ENCODE data around the gene CAPZA2. TPM values are rescaled to one million over a fixed set of nuclear protein-coding genes. Genes with fewer than 3 reads are reported as not detected.

The CAPZA2 gene
- total and polyA plus RNA-seq, 10 of the 15 experiments (the other 5 are each of a cell fraction or from before 2014, with no cell fraction given): 50.0 to 379 (median 117) TPM

DNA sequence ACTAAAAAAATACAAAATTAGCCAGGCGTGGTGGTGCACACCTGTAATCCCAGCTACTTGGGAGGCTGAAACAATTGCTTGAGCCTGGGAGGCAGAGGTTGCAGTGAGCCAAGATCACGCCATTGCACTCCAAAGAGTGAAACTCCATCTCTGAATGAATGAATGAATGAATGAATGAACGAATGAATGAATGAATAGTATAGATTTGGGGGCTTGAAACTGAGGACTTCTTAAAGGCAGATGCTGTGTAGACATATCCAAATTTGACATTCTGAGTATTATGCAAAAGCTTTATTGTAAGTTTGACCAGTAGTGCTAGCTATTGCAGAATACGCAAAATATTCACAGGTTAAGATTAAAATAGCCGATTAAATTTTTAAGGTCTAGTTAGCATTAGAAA, 60.2 kb downstream of the CAPZA2 start:
- 90% methylated on average over 5 of the region's 5 CpGs for WGBS (ENCODE audit: insufficient coverage, insufficient replicate concordance, low lambda C conversion rate, missing lambda C conversion rate)
- intact Hi-C loops (cut with micrococcal nuclease; ENCODE audit: unreplicated experiment) (no loop called here), in situ Hi-C loops (cut with MboI) (no loop called here)
- no peak overlapping the region for H3K4me3 ChIP-seq
- ATAC-seq (no peak), FAIRE-seq (no peak), DNase-seq (ENCODE audit: low read depth, low spot score) (no peak)
- H3K27ac ChIP-seq (ENCODE audit: control insufficient read depth, insufficient read depth): no peak overlapping the region
- ChIA-PET CTCF (interaction anchor here (0.8 to 1.7 kb wide), 3 partner anchors 8 to 202 kb away, joined by 3 to 6 read pairs (median 3); no protein-coding TSS in a partner anchor), POLR2A (interaction anchor here (0.6 kb wide), 1 partner anchor 35 kb away, joined by 4 read pairs; no protein-coding TSS in a partner anchor), RAD21 (ENCODE audit: unreplicated experiment) (interaction anchor here (1.0 kb wide), 1 partner anchor 9 kb away, joined by 4 read pairs; no protein-coding TSS in a partner anchor), SMC1A (ENCODE audit: uncharacterized antibody, unreplicated experiment) (interaction anchor here (1.0 to 15.1 kb wide), 4 partner anchors 88 to 214 kb away, joined by 3 to 262 read pairs (median 4); no protein-coding TSS in a partner anchor)
- no peaks in the 10 kb centered on the region for H3K79me2 ChIP-seq (ENCODE audit: control insufficient read depth, insufficient read depth, low read length)
- no peak for TF ChIP-seq ZZZ3 (IDR thresholded peaks at IDR 0.05; ENCODE audit: control insufficient read depth, insufficient read length, low read depth)
- TF ChIP-seq ZNF24 (IDR thresholded peaks at IDR 0.05): peak; percentile 93
- no peak for TF ChIP-seq SIN3A (IDR thresholded peaks at IDR 0.05; ENCODE audit: low read depth, low read length)
- H3K4me2 ChIP-seq (ENCODE audit: control insufficient read depth, insufficient read depth): no peak overlapping the region
- no peaks in the 10 kb centered on the region for H3K4me1 ChIP-seq (ENCODE audit: control insufficient read depth, insufficient read depth, low read length)
- H4K20me1 ChIP-seq (ENCODE audit: control insufficient read depth, insufficient read depth): no peaks in the 10 kb centered on the region
- H2AFZ ChIP-seq (ENCODE audit: control insufficient read depth, low read depth, low read length): no peak overlapping the region
- H3K27me3 ChIP-seq (replicated peaks in 1 of 2; ENCODE audit: control insufficient read depth in 2 of 2, insufficient read depth in 2 of 2, low read length in 1 of 2): no peaks in the 10 kb centered on the region
- H3K36me3 ChIP-seq (ENCODE audit: control insufficient read depth in 2 of 2, insufficient read depth in 2 of 2, low read length in 1 of 2): peaks cover 0 to 3% of the 10 kb centered on the region in 2 experiments; a peak in 2 of 4 replicates
- BruUV-seq (replicated peaks): no TSS peak
- H3K9me3 ChIP-seq (replicated peaks; ENCODE audit: control insufficient read depth, insufficient read depth, low read length): no peaks in the 10 kb centered on the region
- no peak overlapping the region for H3K9ac ChIP-seq (ENCODE audit: control insufficient read depth, insufficient read depth, low read length)

DNA sequence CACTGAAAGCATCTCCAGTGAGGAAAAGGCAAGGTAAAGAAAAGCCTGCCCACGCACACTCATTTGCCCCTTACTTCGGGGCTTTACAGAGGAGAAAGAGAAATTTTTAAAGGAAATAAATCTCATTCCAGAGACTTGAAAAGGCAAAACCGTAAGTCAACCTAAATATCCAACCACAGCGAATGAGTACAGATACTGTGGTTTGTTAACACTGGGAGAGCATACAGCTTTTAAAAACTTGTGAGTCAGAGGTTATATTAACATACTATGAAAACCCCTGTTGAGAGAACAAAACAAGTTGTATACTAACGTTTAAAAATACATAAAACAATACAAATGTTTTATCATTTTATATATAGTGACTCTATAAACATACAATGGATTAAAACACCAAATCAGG, 62.4 kb downstream of the CAPZA2 start:
- Histone ChIP-seq H3K4me3 (no peak overlapping the region), H3K4me2 (ENCODE audit: control insufficient read depth, insufficient read depth) (no peak overlapping the region), H3K79me2 (ENCODE audit: control insufficient read depth, insufficient read depth, low read length) (no peaks in the 10 kb centered on the region), H3K36me3 (ENCODE audit: control insufficient read depth in 2 of 2, insufficient read depth in 2 of 2, low read length in 1 of 2) (no peaks in the 10 kb centered on the region; a peak in 1 of 4 replicates), H3K27ac (ENCODE audit: control insufficient read depth, insufficient read depth) (no peak overlapping the region), H2AFZ (ENCODE audit: control insufficient read depth, low read depth, low read length) (no peak overlapping the region), H3K9me3 (replicated peaks; ENCODE audit: control insufficient read depth, insufficient read depth, low read length) (no peaks in the 10 kb centered on the region), H3K9ac (ENCODE audit: control insufficient read depth, insufficient read depth, low read length) (no peak overlapping the region), H3K27me3 (replicated peaks in 1 of 2; ENCODE audit: control insufficient read depth in 2 of 2, insufficient read depth in 2 of 2, low read length in 1 of 2) (no peaks in the 10 kb centered on the region), H4K20me1 (ENCODE audit: control insufficient read depth, insufficient read depth) (no peaks in the 10 kb centered on the region), H3K4me1 (ENCODE audit: control insufficient read depth, insufficient read depth, low read length) (no peaks in the 10 kb centered on the region)
- ChIA-PET POLR2A (interaction anchor here (0.9 kb wide), 1 partner anchor 64 kb away, joined by 4 read pairs; no protein-coding TSS in a partner anchor), CTCF (interaction anchor here (0.6 to 13.3 kb wide), 5 partner anchors 85 to 952 kb away, joined by 3 to 324 read pairs (median 3); no protein-coding TSS in a partner anchor), RAD21 (ENCODE audit: unreplicated experiment) (interaction anchor here (0.9 to 1.1 kb wide), 2 partner anchors 12 to 55 kb away, joined by 3 read pairs; no protein-coding TSS in a partner anchor), SMC1A (ENCODE audit: uncharacterized antibody, unreplicated experiment) (interaction anchor here (0.6 to 15.1 kb wide), 5 partner anchors 19 to 196 kb away, joined by 3 to 262 read pairs (median 3); no protein-coding TSS in a partner anchor)
- FAIRE-seq (no peak), ATAC-seq (no peak), DNase-seq (ENCODE audit: low read depth, low spot score) (no peak)
- 79% methylated on average over 5 of the region's 5 CpGs for WGBS (ENCODE audit: insufficient coverage, insufficient replicate concordance, low lambda C conversion rate, missing lambda C conversion rate)
- no TSS peak for BruUV-seq (replicated peaks)
- in situ Hi-C loops (cut with MboI) (loop anchor here (5.0 kb wide), 1 partner anchor 203 kb away; no protein-coding TSS in a partner anchor), intact Hi-C loops (cut with micrococcal nuclease; ENCODE audit: unreplicated experiment) (no loop called here)
- TF ChIP-seq YBX1 (IDR thresholded peaks at IDR 0.05): no peak
- TF ChIP-seq, protein P1, sequence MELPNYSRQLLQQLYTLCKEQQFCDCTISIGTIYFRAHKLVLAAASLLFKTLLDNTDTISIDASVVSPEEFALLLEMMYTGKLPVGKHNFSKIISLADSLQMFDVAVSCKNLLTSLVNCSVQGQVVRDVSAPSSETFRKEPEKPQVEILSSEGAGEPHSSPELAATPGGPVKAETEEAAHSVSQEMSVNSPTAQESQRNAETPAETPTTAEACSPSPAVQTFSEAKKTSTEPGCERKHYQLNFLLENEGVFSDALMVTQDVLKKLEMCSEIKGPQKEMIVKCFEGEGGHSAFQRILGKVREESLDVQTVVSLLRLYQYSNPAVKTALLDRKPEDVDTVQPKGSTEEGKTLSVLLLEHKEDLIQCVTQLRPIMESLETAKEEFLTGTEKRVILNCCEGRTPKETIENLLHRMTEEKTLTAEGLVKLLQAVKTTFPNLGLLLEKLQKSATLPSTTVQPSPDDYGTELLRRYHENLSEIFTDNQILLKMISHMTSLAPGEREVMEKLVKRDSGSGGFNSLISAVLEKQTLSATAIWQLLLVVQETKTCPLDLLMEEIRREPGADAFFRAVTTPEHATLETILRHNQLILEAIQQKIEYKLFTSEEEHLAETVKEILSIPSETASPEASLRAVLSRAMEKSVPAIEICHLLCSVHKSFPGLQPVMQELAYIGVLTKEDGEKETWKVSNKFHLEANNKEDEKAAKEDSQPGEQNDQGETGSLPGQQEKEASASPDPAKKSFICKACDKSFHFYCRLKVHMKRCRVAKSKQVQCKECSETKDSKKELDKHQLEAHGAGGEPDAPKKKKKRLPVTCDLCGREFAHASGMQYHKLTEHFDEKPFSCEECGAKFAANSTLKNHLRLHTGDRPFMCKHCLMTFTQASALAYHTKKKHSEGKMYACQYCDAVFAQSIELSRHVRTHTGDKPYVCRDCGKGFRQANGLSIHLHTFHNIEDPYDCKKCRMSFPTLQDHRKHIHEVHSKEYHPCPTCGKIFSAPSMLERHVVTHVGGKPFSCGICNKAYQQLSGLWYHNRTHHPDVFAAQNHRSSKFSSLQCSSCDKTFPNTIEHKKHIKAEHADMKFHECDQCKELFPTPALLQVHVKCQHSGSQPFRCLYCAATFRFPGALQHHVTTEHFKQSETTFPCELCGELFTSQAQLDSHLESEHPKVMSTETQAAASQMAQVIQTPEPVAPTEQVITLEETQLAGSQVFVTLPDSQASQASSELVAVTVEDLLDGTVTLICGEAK (IDR thresholded peaks at IDR 0.05; ENCODE audit: borderline replicate concordance): no peak
- TF ChIP-seq MEF2B (IDR thresholded peaks at IDR 0.05; ENCODE audit: partially characterized antibody, poor library complexity, severe bottlenecking): no peak
- no peak for TF ChIP-seq ZNF24 (IDR thresholded peaks at IDR 0.05)
- TF ChIP-seq ZBED1 (IDR thresholded peaks at IDR 0.05; ENCODE audit: borderline replicate concordance): no peak
- TF ChIP-seq MYC (IDR thresholded peaks at IDR 0.05; ENCODE audit: insufficient read depth, insufficient read length, insufficient replicate concordance, low read length, severe bottlenecking): no peak
- TF ChIP-seq, protein P2, sequence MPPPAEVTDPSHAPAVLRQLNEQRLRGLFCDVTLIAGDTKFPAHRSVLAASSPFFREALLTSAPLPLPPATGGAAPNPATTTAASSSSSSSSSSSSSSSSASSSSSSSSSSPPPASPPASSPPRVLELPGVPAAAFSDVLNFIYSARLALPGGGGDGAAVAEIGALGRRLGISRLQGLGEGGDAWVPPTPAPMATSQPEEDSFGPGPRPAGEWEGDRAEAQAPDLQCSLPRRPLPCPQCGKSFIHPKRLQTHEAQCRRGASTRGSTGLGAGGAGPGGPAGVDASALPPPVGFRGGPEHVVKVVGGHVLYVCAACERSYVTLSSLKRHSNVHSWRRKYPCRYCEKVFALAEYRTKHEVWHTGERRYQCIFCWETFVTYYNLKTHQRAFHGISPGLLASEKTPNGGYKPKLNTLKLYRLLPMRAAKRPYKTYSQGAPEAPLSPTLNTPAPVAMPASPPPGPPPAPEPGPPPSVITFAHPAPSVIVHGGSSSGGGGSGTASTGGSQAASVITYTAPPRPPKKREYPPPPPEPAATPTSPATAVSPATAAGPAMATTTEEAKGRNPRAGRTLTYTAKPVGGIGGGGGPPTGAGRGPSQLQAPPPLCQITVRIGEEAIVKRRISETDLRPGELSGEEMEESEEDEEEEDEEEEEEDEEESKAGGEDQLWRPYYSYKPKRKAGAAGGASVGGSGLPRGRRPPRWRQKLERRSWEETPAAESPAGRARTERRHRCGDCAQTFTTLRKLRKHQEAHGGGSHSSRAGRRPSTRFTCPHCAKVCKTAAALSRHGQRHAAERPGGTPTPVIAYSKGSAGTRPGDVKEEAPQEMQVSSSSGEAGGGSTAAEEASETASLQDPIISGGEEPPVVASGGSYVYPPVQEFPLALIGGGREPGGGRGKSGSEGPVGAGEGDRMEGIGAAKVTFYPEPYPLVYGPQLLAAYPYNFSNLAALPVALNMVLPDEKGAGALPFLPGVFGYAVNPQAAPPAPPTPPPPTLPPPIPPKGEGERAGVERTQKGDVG (CRISPR knock-in tag; IDR thresholded peaks at IDR 0.05): no peak

All from GM12878 (cell line).